NCI-H82 (cell line): Measurements from ENCODE around the gene EGLN1.

ENCODE experiments used
- DNase-seq: peaks from one replicate; lab custom pipeline; 2025; lab: John Stamatoyannopoulos, UW

EGLN1 gene

DNA sequence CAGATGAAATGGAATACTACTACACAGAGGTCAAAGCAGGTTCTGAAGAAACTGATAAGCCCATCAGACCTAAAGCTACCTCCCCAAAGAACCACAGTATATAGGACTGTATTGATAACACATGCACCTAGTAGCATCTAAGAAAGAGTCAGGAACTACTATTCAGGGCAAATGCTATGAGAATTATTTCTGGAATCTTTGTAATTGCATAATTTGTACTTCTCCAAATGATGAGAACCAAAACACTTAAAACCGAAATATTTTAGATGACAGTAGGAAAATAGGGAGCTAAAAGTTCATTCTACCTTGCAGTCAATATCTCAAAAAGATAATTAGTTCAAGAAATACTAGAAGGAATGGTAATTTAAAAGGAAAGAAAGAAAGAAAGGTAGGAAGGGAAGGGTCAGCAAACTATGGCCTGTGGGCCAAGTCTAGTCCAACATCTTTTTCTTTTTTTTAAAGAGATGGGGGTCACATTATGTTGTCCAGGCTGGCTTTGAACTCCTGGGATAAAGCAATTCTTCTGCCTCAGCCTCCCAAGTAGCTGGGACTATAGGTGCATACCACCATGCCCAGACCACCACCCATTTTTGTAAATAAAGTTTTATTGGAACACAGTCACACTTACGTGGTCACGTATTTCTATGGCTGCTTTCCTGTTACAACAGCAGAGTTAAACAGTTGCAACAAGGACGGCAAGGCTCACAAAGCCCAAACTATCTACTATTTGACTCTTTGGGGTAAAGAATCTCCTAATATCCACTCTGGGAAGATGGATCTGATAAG lies 24.0 kb downstream of the EGLN1 start:
- DNase-seq, result no peak

DNA sequence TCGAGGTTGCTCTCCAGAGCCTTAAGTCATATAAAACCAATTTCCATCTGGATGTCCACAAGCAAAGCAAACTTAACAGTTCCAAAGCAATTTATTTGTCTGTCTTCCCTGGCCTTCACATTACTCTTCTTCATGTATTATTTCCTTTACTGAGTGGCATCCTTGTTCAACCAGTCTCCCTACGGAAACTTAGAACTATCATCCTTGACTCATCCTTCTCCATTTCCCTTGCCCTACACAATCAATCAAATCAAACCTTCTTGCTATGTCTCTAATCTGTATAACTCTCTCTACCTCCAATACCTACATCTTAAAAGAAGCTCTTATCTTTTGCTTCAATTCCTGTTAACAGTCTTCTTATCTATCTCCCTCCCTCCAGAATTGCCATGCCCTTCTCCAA lies 25.4 kb downstream of the EGLN1 start:
- DNase-seq, result no peak

DNA sequence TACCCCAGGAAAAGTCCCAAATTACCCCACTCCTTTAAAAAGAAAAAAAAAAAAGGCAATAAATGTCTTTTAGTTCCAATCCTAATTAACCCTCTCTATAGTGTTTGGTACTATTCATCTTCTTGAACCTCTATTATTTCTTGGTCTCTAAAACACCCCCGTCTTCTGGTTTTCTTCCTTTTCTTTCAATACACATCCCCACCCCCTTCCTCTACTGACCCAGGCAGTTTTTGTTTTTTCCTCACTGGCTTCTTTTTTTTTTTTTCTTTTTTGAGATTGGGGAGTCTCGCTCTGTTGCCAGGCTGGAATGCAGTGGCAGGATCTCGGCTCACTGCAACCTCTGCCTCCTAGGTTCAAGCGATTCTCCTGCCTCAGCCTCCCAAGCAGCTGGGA lies 26.1 kb downstream of the EGLN1 start:
- DNase-seq, result no peak

DNA sequence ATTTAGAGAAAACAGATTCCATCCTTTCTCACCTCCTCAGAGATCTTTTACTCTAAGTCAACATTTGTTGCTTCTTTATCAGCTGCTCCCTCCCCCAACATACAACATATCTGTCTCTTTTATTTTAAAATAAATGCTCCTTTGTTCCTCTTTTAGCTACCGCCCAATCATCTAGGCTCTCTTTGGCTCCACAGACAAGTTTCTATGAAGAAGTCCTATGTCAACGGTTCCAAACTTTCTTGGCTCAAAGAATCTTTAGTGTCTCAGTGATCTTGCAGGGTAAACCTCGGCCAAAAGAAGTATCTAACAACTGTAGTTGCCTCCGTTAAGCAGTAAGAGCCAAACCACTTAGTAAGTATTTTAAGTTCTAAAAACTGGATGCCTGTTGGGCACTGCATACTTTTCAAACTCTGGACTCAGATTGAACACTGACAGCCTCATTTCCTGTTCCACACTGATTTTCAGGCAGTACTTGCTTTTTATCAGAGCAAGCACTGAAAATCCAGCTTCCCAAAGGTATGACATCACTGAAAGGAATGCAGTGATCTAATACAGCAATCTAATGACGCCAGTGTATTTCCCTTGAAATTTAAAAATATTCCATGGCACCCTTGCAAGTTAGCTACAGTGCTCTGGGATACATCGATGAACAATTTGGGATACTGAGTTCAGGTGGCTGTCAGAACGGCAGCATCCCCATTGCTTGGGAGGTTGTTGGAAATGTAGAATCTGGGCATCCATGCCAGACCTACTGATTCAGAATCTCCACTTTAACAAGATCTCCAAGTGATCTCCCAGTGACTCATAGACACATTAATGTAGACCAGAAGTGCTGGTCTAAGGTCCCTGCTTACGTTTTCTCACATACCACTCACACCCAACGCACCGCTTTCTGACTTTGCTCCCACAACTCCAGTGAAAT lies 26.8 kb downstream of the EGLN1 start:
- DNase-seq, result no peak

DNA sequence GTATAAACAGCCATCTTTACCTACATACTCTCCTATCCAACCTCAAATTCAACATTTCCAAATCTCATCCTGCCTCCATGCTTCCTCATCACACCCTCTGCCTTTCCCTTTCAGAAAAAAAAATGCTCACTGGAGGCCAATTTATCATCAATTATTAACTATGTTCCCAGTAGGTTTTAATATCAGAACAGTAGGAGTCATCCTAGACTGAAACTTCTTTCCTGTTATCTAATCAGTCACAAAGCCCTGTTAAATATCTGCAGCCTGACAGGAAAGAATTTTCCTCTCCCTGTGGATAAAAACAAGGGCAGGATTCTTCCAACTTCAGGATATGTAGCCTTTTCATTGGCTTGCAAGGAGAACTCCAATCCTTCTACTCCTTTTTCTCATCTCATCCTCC lies 28.4 kb downstream of the EGLN1 start:
- no peak for DNase-seq

DNA sequence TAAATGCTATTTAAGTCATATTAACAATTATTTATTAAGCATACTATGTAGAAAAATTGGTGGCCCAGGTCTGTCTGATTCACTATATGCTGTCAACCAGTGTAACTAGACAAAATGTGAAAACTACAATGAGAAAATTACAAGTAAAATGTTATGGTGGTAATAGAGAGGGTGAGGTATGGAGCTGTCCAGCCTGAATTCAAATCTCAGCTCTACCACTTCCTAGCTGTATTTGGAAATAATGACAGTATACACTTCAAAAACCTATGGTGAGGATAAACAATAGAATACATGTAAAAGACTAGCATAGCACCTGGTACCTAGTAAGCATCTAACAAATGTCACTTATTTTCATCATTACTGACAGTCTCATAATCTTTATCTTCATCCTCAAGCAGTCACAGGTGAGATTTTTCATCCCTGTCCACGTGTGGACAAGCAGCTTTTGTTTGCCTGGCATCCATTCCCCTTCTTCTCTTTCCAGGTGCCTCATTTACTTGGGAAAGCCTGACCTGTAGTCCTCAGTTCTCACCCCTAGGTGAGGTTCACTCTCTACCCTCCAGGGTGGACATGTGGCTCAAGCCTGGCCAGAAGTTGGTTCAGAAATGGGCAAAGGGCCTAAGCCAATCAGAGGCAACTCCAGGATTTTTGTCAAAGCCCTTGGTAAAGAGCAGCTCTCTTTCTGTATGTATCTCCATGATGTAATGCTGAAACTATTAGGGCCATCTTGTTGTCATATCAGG lies 29.5 kb downstream of the EGLN1 start:
- no peak for DNase-seq

DNA sequence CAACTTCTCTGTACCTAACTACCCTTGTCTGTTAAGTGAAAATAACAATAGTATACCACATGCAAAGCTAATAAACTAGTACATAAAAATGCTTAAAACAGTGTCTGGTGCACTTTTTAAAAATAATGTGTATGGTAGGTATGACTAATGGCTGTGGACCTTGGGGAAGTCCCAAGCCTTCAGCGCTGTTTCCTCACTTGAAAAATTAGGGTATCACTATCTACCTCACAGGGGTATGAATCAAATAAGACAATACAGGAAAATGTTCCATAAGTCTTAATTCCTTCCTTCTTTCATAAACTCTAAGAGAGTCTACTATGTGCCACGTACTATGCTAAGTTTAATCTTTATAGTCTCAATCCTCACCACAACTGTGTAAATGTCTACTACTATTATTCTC lies 32.0 kb downstream of the EGLN1 start:
- no peak for DNase-seq

DNA sequence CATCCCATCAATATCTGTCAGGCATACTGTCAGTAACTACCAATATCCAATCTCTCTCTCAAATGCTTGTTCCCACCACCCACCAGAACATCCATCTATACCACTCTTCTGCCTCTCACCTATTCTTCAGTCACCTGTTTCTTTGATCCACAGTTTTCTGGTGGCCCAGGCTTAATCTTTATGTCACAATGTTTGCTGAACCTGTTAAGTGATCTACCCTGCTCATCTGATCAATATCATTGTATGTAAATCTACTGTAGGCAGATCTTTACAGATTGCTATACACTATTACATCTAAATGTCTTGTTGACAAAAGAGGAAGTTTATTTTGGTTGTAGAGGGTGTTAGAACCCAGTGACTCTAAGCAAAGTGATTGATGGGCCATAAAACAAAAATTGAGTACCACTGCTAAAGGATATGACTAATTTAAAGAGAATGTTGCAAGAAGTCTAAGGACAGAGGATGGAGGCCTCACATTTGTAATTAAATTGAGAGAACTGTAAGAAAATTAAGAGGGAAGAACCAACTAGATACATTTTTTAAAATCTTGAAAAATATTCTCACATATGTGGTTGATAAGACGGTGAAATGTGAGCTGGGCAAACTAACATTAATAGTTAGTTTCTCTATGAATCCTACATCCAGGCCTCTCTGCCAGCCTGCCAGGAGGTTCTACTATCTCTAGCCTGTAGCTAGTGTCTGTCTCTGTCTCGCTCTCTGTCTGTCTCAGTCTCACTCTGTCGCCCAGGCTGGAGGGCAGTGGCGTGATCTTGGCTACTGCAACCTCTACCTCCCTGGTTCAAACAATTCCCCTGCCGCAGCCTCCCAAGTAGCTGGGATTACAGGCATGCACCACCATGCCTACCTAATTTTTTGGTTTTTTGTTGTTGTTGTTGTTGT lies 34.1 kb downstream of the EGLN1 start:
- no peak for DNase-seq

DNA sequence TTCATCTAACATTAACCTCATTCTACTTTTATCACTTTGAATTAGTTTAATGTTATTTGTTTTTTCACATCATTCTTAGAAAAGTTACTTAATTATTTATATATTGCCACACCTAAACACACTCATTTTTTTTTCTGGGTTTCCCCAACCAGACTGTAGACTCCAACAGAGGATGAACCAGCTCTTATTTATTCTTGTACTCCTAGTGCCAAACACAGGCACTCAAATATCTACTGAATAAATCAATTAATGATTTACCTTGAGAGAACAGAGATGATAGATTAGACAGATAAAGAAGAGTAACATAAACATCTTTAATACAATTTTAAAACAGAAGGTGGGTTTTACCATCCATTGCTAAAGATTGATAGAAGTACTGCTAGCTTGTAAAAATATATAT lies 35.6 kb downstream of the EGLN1 start:
- no peak for DNase-seq

DNA sequence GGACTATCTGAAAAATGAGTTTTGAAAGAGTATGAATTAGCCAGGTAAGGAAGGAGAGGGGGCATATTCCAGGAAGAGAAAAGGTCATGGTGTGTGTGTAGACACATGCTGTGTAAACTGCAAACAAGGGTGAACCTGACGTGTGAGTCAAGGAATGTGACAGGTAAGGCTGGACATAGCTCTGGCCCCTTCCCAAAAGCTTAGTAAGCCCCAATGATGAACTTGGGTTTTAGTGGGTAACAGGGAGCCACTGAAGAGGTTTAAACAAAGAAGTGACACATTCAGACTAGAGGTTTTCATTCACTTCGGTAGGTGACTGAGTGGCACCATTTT lies 36.7 kb downstream of the EGLN1 start:
- no peak for DNase-seq

DNA sequence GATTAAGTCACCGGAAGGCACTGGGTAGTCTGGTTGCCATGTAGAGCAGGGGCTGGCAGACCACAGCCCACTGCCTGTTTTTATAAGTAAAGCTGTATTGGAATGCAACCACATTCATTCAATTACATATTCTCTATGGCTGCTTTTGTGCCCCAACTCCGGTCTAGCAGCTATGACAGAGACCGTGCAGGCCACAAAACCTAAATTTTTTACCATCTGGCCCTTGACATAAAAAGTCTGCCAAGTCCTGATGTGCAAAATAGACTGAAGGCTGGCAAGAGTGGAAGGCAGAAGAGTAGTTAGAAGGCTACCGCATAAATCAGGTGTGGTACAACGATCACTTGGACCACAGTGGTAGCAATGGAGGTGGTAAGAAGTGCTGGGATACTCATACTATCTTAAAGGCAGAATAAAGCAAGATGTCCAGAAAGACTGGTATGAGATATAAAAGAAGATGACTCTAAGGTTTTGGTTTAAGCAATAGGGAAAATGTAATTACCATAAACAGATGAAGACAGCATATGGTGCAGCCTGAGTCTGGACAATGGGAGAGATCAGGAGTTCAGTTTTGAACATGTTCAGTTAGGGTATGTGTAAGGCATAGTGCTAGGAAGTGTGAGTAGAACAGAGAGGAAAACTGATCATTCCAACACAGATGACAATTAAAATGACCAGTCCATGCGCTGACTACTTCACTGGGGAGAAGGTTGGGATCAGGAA lies 37.2 kb downstream of the EGLN1 start:
- no peak for DNase-seq

DNA sequence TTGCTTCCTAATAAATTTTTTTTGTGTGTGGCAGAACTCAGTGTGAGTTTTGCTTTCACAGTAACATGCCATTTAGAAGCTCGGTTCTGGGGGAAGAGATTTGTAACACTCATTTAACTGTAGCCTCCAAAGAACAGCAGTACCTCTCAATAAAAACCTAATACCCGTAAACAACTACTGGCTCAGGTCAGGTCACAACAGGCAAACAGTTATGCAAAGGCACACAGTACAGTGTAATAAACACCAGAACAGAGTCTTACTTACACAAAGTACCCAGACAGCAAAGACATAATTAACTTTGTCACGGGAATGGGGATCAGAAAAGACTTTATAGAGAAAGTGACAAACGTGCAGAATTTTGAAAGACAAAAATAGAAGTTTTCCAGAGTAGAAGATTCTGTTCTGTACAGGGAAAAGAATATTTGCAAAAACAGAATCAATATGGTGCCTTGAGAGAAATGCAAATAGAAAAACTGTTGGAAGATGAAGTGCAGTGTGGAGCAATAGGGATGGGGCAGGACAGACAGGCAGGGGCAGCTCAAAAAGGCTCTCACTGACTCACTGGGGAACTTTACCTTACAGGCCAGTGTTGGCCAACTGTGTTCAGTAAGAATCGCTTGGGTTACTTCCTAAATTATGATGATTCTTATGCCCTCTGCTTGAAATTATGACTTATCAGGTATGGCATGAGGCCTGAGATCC lies 38.8 kb downstream of the EGLN1 start:
- DNase-seq, result no peak

DNA sequence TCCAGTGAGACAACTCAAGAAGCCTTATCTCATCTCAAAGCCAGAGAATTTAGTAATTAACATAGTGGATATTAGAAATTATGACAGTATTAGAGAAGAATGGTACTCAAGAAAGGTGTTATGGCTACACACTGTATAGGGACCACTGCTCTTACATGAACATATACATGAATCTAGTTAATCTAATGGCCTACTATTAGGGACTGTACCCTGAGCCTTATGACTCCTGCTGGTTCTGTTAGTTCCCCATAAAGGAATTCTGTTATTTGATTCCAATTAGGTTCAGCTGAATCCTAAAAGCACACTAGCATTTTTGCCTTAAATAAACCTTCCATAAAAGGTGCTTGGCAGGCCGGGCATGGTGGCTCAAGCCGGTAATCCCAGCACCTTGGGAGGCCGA lies 39.7 kb downstream of the EGLN1 start:
- DNase-seq, result no peak

DNA sequence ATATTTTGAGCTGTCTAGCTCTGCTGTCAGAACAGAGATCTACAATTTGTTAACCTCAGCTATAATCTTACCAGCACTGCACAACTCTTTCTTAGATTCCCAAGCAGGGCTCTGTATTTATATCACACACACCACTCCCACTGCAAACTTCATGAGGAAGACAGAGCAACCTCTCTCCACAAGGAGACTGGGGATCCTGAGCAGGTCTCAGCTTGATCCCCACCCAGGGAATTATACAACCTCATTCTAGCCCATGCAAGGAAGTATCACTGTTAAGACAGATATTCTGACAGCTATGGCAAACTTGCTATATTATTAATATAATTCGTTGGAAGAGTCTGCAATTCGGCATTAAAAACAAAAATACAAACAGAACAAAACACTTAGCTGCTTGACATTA lies 40.4 kb downstream of the EGLN1 start:
- no peak for DNase-seq

DNA sequence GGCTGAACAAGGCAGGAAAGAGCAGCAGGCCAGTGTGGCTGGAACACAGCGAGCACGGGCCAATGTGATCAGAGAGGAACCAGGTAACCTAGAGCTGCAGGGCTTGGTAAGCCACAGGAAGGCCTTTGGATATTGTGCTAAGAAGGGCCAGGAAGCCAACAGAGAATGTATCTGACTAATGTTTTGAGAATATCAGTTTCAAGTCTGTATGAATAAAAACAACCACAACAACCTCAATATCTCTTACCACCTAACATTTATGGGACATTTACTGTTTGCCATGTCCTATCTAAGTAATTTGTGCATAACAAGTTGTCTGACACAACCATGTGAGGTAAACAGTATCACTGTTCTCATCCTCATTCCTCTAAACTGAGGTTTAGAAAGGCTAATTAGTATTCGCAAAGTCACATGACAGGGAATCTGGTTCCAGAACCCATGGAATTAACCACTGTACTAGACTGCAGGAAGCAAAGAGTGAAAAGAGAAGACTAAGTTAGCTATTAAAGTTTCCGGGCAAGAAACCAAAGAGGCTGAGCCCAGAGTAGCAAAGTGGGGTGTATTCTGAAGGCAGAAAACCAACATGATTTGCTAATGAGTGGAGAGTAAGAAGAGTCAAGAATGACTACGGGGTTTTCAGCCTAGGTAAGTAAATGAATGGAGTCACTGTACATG lies 45.1 kb downstream of the EGLN1 start:
- no peak for DNase-seq

DNA sequence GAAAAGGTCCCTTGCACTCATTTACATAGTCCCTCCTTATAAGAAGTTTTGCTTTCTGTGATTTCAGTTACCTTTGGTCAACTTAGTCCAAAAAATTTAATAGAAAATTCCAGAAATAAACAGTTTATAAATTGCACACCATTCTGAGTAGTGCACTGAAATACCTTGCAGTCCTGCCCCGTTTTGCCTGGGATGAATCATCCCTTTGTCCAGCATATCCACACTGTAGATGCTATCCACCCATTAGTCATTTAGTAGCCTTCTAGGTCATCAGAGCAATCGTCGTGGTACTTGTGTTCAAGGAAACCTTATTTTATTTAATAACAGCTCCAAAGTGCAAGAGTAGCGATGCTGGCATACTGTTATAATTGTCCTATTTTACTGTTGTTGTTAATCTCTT lies 46.0 kb downstream of the EGLN1 start:
- DNase-seq, result no peak

DNA sequence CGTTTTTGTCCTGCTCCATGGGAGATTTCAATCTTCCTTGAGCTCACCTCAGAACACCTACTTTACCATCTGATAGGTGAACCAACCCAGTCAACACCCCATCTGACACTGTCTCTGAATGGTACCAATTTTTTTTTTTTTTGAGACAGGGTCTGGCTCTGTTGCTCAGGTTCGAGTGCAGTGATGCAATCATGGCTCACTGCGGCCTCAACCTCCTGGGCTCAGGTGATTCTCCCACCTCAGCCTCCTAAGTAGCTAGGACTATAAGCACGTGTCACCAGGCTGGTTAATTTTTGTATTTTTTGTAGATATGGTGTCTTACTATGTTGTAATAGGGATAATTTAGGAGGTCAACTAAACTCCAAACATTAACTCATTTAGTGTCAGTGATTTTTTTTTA lies 47.7 kb downstream of the EGLN1 start:
- DNase-seq, result no peak

DNA sequence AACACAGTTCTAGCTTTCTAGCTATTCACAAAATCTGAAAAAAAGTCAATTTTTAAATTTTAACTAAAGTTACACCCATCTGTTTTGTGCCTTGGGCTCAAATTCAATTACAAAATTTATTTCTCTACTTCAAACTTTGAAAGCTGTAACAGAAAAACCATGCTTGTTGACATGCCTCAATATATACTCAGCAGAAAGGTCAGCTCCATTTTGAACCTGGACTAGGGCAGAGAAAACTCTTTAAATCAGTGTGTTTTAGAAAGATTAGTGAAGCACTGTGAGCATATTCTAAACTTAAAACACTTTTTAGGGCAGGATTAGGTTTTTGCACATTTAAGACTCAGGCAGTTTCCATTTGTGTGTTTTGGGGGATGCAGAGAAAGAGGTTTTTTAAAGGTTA lies 49.6 kb downstream of the EGLN1 start:
- DNase-seq, result no peak

DNA sequence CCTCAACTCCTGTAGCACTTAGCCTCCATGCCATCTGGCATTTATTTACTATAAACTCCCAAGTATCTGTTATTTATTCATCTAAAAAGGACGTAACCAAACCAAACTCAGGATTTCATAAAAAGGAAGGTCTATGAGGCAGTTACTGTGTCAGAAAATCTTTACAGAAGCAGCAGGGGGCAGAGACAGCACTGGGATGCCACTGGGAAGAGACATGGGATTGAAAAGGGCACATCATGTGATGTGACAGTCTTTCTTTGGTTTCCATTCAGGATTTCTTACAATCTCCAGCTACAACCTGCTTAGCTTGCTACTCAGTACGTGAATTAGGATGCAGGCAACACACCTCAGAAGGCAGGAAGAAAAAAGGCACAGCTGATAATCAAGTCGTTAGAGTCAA lies 52.8 kb downstream of the EGLN1 start:
- peak; percentile 24 for DNase-seq

DNA sequence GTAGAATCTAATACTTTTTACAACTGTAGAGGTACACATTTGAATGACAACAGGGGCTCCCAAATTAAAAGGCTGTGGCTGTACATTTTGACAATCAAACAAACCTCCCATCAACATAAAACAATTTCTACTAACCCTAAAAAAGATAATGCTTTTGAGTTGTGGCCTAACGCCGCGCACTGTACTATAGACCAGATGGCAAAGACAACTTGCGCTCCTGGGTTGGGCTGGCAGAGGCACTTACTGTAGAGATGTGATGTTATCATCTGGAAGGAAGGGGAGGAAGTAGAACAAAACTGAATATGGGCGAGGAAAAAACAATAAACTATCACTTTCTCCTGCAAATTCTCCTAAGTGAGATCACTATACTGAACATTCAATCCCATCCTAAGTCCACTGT lies 57.9 kb downstream of the EGLN1 start:
- no peak for DNase-seq
